HEK293T (cell line): Measurements from ENCODE around the gene LTB4R.

ENCODE experiments used
- ARNT ChIP-seq: fragments of 450-650 bp; IDR thresholded peaks from 2 replicates; pipeline ENCODE4 v1.6.1; 2017; ENCODE audit warnings: mild to moderate bottlenecking
- CTBP1 ChIP-seq: fragments of 450-650 bp; IDR thresholded peaks from 2 replicates; pipeline ENCODE4 v1.6.1; 2016; ENCODE audit warnings: borderline replicate concordance
- ELF4 ChIP-seq: fragments of 450-650 bp; IDR thresholded peaks from 2 replicates; pipeline ENCODE4 v1.6.1; 2017; ENCODE audit warnings: antibody characterized with exemption
- FOXM1 ChIP-seq: fragments of 450-650 bp; IDR thresholded peaks from 2 replicates; pipeline ENCODE4 v1.6.1; 2017; ENCODE audit warnings: mild to moderate bottlenecking, borderline replicate concordance
- NFRKB ChIP-seq: fragments of 450-650 bp; IDR thresholded peaks from 2 replicates; pipeline ENCODE4 v1.6.1; 2016; ENCODE audit warnings: mild to moderate bottlenecking, moderate library complexity
- SP1 ChIP-seq: fragments of 450-650 bp; IDR thresholded peaks from 2 replicates; pipeline ENCODE4 v1.6.1; 2017
- TARDBP ChIP-seq: fragments of 450-650 bp; IDR thresholded peaks from 2 replicates; pipeline ENCODE4 v1.6.1; 2016
- TF ChIP-seq, protein P1 (sequence below): fragments of 450-650 bp; IDR thresholded peaks from 2 replicates; pipeline ENCODE4 v1.6.1; 2016

DNA sequence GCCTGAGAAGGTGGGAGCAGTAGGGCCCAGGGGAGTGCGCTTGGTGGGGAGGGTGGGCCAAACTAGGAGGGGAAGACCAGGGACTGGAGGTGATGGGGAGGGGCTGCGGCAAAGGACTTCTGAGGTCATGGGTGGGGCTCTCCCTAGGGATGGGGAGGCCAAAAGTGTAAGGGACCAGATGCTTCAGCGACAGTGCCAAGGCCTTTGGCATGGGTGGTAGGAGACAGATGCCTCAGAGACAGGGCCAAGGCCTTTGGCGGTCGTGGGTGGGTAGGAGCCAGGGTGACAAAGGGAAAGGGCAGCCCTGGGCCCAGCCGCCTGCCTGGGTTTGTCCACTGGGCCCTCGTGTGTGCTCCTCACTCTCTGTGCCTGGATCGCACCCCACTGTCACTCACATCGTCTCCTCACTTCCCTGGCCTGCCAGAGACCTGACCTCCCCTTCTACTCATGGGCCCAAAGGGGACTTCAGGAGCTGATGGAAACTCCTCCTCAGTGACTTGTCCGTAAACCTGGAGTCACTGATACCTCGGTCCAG, 26.7 kb upstream of the LTB4R start:
- no peak for TF ChIP-seq CTBP1
- TF ChIP-seq FOXM1, result no peak
- TF ChIP-seq TARDBP, result no peak
- no peak for TF ChIP-seq NFRKB
- TF ChIP-seq ELF4, result no peak
- TF ChIP-seq SP1, result no peak
- TF ChIP-seq, protein P1, sequence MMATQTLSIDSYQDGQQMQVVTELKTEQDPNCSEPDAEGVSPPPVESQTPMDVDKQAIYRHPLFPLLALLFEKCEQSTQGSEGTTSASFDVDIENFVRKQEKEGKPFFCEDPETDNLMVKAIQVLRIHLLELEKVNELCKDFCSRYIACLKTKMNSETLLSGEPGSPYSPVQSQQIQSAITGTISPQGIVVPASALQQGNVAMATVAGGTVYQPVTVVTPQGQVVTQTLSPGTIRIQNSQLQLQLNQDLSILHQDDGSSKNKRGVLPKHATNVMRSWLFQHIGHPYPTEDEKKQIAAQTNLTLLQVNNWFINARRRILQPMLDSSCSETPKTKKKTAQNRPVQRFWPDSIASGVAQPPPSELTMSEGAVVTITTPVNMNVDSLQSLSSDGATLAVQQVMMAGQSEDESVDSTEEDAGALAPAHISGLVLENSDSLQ, result no peak
- no peak for TF ChIP-seq ARNT
